GM10266 (cell line): ENCODE data around the gene NELFB.

Experiments used
- DNase-seq: peaks from one replicate; pipeline ENCODE4 v3.0.0; 2012; ENCODE audit errors: extremely low spot score
- TF ChIP-seq, protein P1 (sequence below): IDR thresholded peaks from 2 replicates; pipeline ENCODE4 v1.5.1; 2012; ENCODE audit warnings: mild to moderate bottlenecking, low read depth; ENCODE audit not compliant: control insufficient read depth, insufficient read depth; ENCODE audit errors: missing control alignments

Gene NELFB

DNA sequence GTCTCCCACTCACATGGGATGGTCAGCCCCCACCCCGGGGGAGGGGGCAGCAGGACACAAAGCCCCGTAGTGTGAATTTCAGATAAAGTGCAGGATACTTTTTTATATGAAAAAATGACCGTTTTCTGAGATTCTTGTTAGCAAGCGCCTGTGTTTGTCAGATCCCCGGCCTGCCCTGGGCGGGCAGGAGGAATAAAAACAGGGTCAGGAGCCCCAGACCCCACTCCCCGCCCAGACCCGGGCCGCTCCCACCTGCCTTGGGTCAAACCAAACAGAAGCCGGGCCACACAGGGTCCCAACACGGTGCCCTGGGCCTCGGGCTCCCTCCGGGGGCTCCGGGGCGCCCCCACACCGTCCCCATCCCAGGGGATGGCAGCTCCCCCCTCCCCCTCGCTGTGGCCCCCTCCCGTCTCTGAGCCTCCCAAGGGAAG is 60.5 kb downstream of the NELFB start:
- TF ChIP-seq, protein P1, sequence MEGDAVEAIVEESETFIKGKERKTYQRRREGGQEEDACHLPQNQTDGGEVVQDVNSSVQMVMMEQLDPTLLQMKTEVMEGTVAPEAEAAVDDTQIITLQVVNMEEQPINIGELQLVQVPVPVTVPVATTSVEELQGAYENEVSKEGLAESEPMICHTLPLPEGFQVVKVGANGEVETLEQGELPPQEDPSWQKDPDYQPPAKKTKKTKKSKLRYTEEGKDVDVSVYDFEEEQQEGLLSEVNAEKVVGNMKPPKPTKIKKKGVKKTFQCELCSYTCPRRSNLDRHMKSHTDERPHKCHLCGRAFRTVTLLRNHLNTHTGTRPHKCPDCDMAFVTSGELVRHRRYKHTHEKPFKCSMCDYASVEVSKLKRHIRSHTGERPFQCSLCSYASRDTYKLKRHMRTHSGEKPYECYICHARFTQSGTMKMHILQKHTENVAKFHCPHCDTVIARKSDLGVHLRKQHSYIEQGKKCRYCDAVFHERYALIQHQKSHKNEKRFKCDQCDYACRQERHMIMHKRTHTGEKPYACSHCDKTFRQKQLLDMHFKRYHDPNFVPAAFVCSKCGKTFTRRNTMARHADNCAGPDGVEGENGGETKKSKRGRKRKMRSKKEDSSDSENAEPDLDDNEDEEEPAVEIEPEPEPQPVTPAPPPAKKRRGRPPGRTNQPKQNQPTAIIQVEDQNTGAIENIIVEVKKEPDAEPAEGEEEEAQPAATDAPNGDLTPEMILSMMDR, result no peak
- DNase-seq, result no peak

DNA sequence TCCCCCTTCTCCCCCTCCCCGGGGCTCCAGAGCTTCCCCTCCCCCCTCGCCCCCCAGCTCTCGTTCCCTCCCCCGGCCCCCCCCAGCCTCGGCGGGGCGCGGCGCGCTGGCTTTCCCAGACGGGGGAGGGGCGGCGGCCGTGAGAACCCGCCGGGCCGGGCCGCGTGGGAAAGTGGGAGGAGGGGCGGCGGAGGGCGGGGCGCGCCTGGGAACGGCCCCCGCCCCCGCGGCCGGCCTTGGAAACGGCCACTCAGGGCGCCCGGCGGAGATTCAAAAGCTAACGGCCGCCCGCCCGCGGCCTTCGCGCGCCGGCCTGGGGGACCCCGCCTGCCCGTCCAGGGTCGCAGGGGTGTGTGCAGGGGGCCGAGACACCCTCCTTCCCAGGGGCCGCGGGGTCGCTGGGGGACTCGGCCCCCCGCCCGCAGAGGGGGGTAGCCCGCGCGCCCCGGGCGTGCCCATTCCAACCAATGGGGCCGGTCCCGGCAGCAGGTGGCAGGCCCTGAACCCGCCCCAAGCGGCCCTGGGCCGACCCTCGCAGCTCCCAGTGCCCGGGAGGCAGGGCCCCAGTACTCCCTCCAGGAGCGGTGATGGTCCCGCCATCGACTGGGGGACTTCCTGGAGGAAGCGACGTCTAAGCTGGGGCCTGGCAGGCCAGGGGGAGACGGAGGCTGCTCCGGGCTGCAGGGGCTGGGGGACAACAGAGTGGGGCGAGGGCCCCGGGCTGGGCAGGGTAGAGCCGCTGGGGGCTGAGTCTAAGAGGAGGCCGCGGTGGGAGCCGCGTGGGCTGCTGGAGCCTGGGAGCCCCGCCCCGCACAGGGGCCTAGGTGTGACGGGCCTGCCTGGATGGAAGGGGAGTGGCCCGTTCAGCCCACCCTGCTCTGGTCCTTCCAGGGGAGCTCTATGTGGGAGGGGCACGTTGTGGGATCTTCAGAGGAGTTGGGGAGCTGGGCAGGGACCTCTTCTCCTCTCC is 61.2 kb downstream of the NELFB start:
- TF ChIP-seq, protein P1, result no peak
- peak; percentile 98 for DNase-seq

DNA sequence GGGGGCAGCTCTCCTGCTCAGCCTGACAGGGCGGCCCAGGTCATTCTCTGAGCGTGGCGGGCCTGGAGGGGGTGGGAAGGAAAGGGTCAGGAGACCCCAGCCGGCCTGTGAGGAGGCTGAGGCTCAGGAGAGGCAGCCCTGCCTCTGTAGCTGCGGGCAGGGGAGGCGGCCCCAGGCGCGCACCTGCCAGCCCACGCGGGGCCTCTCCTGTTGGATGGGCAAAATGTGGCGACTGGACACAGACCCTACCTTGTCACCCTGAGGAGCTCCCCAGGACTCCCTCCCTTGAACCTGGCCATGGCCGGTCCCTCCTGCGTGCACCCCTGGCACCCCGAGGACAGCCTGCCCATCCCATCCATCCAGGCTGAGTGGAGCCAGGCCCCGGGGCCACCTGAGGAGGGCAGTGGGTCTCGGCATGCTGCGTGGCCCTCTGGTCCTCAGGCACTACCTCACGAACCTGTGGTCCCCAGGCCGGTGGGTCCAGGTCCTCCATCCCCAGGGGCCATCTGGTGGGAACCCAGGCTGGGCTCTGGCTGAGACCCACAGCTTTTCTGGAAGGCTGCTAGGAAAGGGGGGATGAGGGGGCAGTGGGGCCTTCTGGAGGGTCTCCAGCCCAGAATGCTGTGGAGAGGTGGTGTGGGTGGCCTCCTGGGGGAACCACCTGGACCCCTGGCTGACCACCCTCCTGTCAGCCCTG is 62.0 kb downstream of the NELFB start:
- TF ChIP-seq, protein P1, result no peak
- DNase-seq, result peak; percentile 35

DNA sequence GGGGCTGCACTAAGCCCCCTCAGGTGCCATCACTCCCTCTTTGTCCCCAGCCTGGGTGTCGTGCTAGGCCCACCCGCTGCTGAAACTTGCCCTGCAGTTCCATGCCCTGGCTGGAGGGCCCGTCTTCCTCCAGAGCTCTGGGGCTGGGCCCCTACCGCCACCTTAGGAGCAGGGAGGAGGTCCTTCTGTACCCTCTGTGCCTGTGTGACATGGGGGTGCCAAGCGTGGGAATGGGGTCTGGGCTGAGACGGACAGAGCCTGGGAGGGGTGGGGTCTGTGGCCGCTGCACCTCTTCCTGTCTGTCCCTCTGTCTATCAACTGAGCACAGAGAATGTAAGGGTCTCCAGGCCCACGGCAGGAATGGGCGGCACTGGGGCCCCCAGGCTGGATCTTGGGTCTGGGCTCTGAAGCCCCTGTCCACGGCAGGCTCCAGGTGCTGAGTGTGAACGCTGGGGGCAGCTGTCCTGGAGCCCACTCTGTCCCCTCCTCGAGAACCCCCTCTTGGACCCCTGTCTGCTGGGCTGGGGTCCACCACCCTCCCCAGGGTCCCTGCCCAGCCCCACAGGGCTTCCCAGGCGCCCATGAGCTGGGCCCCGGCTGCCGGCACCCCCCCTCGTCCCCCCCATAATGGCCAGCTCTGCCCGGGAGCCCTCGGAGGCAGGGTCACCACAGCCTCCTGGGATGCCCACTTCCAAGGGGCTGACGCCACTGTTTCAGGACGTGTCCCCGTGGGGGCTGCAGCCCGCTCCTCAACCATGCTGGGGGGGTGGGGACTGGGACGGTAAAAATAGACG is 62.8 kb downstream of the NELFB start:
- TF ChIP-seq, protein P1, result no peak
- peak; percentile 32 for DNase-seq

DNA sequence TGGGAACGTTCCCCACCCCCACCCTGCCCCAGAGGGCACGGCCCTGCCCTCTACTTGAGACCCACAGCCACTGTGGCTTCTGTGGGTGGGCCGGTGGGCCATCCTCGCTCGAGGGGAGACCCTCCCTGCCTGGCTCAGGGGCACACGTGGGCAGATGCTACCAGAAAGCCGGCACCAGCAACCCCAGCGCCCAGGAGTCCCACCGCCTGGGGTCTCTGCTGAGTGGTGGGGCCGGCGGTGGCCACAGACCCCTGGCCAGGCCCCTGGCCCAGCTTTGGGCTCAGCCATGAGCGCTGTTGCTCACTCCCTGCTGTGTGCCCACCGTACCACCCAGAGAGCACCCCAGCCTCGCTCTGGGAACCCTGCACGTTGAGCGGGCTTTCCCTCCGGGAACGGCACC is 63.5 kb downstream of the NELFB start:
- DNase-seq, result no peak
- TF ChIP-seq, protein P1, result no peak

DNA sequence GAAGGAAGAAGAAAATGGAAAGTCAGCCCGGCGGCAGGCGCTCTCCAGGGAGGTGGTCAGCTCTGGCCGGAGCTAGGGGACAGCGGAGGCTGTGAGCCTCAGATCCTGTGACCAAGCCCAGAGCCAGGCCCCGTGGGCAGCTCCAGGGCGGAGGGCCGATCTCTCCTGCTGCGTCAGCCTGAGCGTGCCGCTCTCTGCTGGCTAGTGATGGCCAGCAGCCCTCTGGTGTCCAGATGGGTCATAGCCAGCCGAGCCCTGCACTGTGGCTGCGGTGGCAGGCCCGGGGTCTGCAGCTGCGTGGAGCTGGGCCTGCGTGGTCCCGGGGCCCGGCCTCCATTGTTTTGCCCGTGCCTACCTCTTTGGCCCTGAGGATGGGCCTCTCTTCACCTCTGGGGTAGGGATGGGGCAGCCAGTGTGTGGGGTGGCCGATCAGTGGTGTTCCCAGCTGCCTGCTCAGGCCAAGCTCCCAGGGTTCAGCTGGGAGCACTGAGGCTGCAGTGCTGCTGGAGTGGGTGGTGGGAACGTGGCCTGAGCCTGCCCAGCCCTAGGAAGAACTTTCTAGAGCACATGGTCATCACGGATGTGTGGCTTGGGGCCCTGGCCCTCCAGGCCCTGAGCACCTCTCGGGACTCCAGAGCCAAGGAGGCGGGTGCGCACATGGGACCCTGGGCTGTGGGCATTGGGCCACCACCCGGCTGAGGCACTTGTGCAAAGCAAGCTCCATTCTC is 64.0 kb downstream of the NELFB start:
- DNase-seq, result peak; percentile 23
- TF ChIP-seq, protein P1, result no peak
